Neural cell (in vitro differentiated cells): ENCODE data around the gene TTLL4. TPM values are rescaled to one million over a fixed set of nuclear protein-coding genes. Genes with fewer than 3 reads are reported as not detected.
"Not testable (repeated sequence)": the region's sequence is repeated elsewhere in the genome, so short reads cannot be mapped to it uniquely, and the experiment has no call there.

ENCODE experiments used
- H2AFZ ChIP-seq: fragments of 200-600, 300-800 bp; sonication (generic), shearing (Covaris generic); 2 replicates; pipeline ENCODE4 v1.6.0; 2014; ENCODE audit warnings: low read depth, mild to moderate bottlenecking, antibody characterized with exemption, low read length, moderate library complexity
- H3F3A ChIP-seq: fragments of 200-600 bp; shearing (Covaris generic); 2 replicates; pipeline ENCODE4 v1.6.1; 2016; ENCODE audit warnings: mild to moderate bottlenecking, moderate library complexity, mixed read lengths, antibody characterized with exemption, low read length; ENCODE audit not compliant: insufficient read depth, poor library complexity, severe bottlenecking
- H3K27ac ChIP-seq: fragments of 200-600, 300-800 bp; sonication (generic), shearing (Covaris generic); 2 replicates; pipeline ENCODE4 v1.5.1; 2014; ENCODE audit warnings: mild to moderate bottlenecking, low read length, moderate library complexity
- H3K27me3 ChIP-seq: fragments of 300-800, 200-600 bp; sonication (generic), shearing (Covaris generic); 2 replicates; pipeline ENCODE4 v1.6.0; 2014; ENCODE audit warnings: mild to moderate bottlenecking, low read depth, low read length, moderate library complexity; ENCODE audit not compliant: insufficient read depth
- H3K36me3 ChIP-seq: fragments of 300-800, 200-600 bp; sonication (generic), shearing (Covaris generic); 2 replicates; pipeline ENCODE4 v1.5.1; 2014; ENCODE audit warnings: mild to moderate bottlenecking, antibody characterized with exemption, low read length, moderate library complexity; ENCODE audit not compliant: insufficient read depth
- H3K4me2 ChIP-seq: fragments of 300-800, 200-600 bp; sonication (generic), shearing (Covaris generic); 2 replicates; pipeline ENCODE4 v1.6.0; 2014; ENCODE audit warnings: mild to moderate bottlenecking, low read length
- H3K4me3 ChIP-seq: fragments of 300-800, 200-600 bp; sonication (generic), shearing (Covaris generic); 2 replicates; pipeline ENCODE4 v1.5.1; 2014; ENCODE audit warnings: mild to moderate bottlenecking, low read length, moderate library complexity
- H3K79me2 ChIP-seq: fragments of 200-600 bp; shearing (Covaris generic); replicated peaks from 2 replicates; pipeline ENCODE4 v1.6.0; 2014; ENCODE audit warnings: mild to moderate bottlenecking, low read length, moderate library complexity; ENCODE audit not compliant: insufficient read depth
- H3K9ac ChIP-seq: fragments of 300-800, 200-600 bp; sonication (generic), shearing (Covaris generic); 2 replicates; pipeline ENCODE4 v1.6.1; 2016; ENCODE audit warnings: mild to moderate bottlenecking, low read length, mixed read lengths
- H3K9me2 ChIP-seq: fragments of 200-600 bp; shearing (Covaris generic); 2 replicates; pipeline ENCODE4 v1.6.1; 2016; ENCODE audit warnings: mild to moderate bottlenecking, low read length, mixed read lengths; ENCODE audit not compliant: insufficient read depth
- H3K9me3 ChIP-seq: fragments of 200-600, 300-800 bp; sonication (generic), shearing (Covaris generic); 2 replicates; pipeline ENCODE4 v1.6.1; 2016; ENCODE audit warnings: mild to moderate bottlenecking, mixed run types, low read length, moderate library complexity, mixed read lengths
- H4K20me1 ChIP-seq: fragments of 200-600 bp; shearing (Covaris generic); 2 replicates; pipeline ENCODE4 v1.6.1; 2016; ENCODE audit warnings: mild to moderate bottlenecking, mixed run types; ENCODE audit not compliant: insufficient read depth
- CTCF ChIP-seq: fragments of 450-650 bp; IDR thresholded peaks from 2 replicates; pipeline ENCODE4 v1.5.1; 2014; ENCODE audit warnings: antibody characterized with exemption, mild to moderate bottlenecking, moderate library complexity; ENCODE audit not compliant: poor library complexity, severe bottlenecking
- EP300 ChIP-seq: fragments of 450-650 bp; conservative IDR thresholded peaks from 2 replicates; pipeline ENCODE4 v1.6.1; 2014; ENCODE audit warnings: antibody characterized with exemption, mild to moderate bottlenecking, moderate library complexity; ENCODE audit not compliant: poor library complexity, severe bottlenecking
- EZH2 ChIP-seq: fragments of 200-600, 300-800 bp; shearing (Covaris generic), sonication (generic); IDR thresholded peaks from 2 replicates; pipeline ENCODE4 v1.6.1; 2014; ENCODE audit warnings: antibody characterized with exemption, low read length, borderline replicate concordance, mild to moderate bottlenecking; ENCODE audit not compliant: insufficient read depth, poor library complexity, severe bottlenecking
- MXI1 ChIP-seq: fragments of 450-650 bp; conservative IDR thresholded peaks from 2 replicates; pipeline ENCODE4 v1.6.1; 2014; ENCODE audit warnings: antibody characterized with exemption, mild to moderate bottlenecking; ENCODE audit not compliant: poor library complexity, severe bottlenecking
- POLR2AphosphoS5 ChIP-seq: IDR thresholded peaks from 2 replicates; pipeline ENCODE4 v1.6.1; 2012
- RAD21 ChIP-seq: fragments of 450-650 bp; conservative IDR thresholded peaks from 2 replicates; pipeline ENCODE4 v1.6.1; 2014; ENCODE audit warnings: antibody characterized with exemption, mild to moderate bottlenecking, moderate library complexity
- REST ChIP-seq: IDR thresholded peaks from 2 replicates; pipeline ENCODE4 v1.6.1; 2012; ENCODE audit warnings: borderline replicate concordance
- SMC3 ChIP-seq: fragments of 450-650 bp; conservative IDR thresholded peaks from 2 replicates; pipeline ENCODE4 v1.6.1; 2014; ENCODE audit warnings: antibody characterized with exemption, mild to moderate bottlenecking, moderate library complexity; ENCODE audit not compliant: poor library complexity
- TAF1 ChIP-seq: IDR thresholded peaks from 2 replicates; pipeline ENCODE4 v1.6.1; 2012; ENCODE audit warnings: low read depth
- polyA plus RNA-seq: library from polyadenylated mRNA; depleted of rRNA; stranded (reverse); fragments of >200 nt; gene quantifications from 2 replicates; pipeline ENCODE4 v1.2.3, GENCODE V29; 2014

Gene TTLL4
- polyA plus RNA-seq, 1 donor from 2014 or later, result 5.3 TPM

- Histone ChIP-seq H3K79me2 (no peaks in the 10 kb centered on the region), H3F3A (no peaks in the 10 kb centered on the region), H4K20me1 (no peaks in the 10 kb centered on the region), H3K4me3 (no peak overlapping the region), H3K36me3 (no peaks in the 10 kb centered on the region), H3K4me2 (no peak overlapping the region), H3K9me3 (no peaks in the 10 kb centered on the region), H3K9me2 (no peaks in the 10 kb centered on the region), H3K9ac (no peak overlapping the region), H3K27ac (no peak overlapping the region), H2AFZ (no peak overlapping the region), H3K27me3 (no peaks in the 10 kb centered on the region)
- TF ChIP-seq REST, result no peak
- no peak for TF ChIP-seq TAF1
- TF ChIP-seq CTCF, result no peak
- TF ChIP-seq SMC3, result no peak
- TF ChIP-seq POLR2AphosphoS5, result no peak
- TF ChIP-seq MXI1, result no peak
- TF ChIP-seq RAD21, result no peak
- TF ChIP-seq EP300, result no peak
- no peak for TF ChIP-seq EZH2
Observed at GRCh38 chr2:218761795-218762194, 51.2 kb downstream of the TTLL4 start.

- H3K27me3 ChIP-seq, H3K9ac ChIP-seq, H2AFZ ChIP-seq, H4K20me1 ChIP-seq, H3K36me3 ChIP-seq, H3F3A ChIP-seq, H3K4me2 ChIP-seq, H3K79me2 ChIP-seq, H3K4me3 ChIP-seq, H3K9me2 ChIP-seq, H3K27ac ChIP-seq, H3K9me3 ChIP-seq: not testable (repeated sequence)
Observed at GRCh38 chr2:218772759-218773158, 62.1 kb downstream of the TTLL4 start.

- Histone ChIP-seq H3K4me3 (no peak overlapping the region), H4K20me1 (no peaks in the 10 kb centered on the region), H3K79me2 (no peaks in the 10 kb centered on the region), H2AFZ (no peak overlapping the region), H3K9me3 (no peaks in the 10 kb centered on the region), H3K9ac (no peak overlapping the region), H3K9me2 (no peaks in the 10 kb centered on the region), H3K36me3 (no peaks in the 10 kb centered on the region), H3K4me2 (no peak overlapping the region), H3K27me3 (no peaks in the 10 kb centered on the region), H3F3A (no peaks in the 10 kb centered on the region), H3K27ac (no peak overlapping the region)
- TF ChIP-seq TAF1 (no peak), RAD21 (no peak), EZH2 (no peak), REST (no peak), CTCF (no peak), POLR2AphosphoS5 (no peak)
Observed at GRCh38 chr2:218773881-218774280, 63.2 kb downstream of the TTLL4 start.
